HEK293T (cell line): ENCODE data around the gene THTPA.

Experiments used
- BHLHE40 ChIP-seq: fragments of 450-650 bp; IDR thresholded peaks from 2 replicates; pipeline ENCODE4 v1.6.1; 2016; ENCODE audit warnings: mild to moderate bottlenecking, moderate library complexity, borderline replicate concordance
- FOXA1 ChIP-seq: fragments of 450-650 bp; IDR thresholded peaks from 2 replicates; pipeline ENCODE4 v1.6.1; 2016; ENCODE audit warnings: mild to moderate bottlenecking
- NFRKB ChIP-seq: fragments of 450-650 bp; IDR thresholded peaks from 2 replicates; pipeline ENCODE4 v1.6.1; 2016; ENCODE audit warnings: mild to moderate bottlenecking, moderate library complexity
- SP1 ChIP-seq: fragments of 450-650 bp; IDR thresholded peaks from 2 replicates; pipeline ENCODE4 v1.6.1; 2017
- TARDBP ChIP-seq: fragments of 450-650 bp; IDR thresholded peaks from 2 replicates; pipeline ENCODE4 v1.6.1; 2016
- ZNF384 ChIP-seq: fragments of 450-650 bp; IDR thresholded peaks from 2 replicates; pipeline ENCODE4 v1.6.1; 2016

GRCh38 chr14:23609001-23609400, 52.9 kb downstream of the THTPA start:
- TF ChIP-seq TARDBP (no peak), NFRKB (no peak), BHLHE40 (no peak), FOXA1 (no peak), ZNF384 (no peak), SP1 (no peak)
